ENCODE results near the gene ADAMTS4. TPM values are rescaled to one million over a fixed set of nuclear protein-coding genes. Genes with fewer than 3 reads are reported as not detected.
A peak's percentile ranks its signal among the peaks of the same experiment; 100 is the strongest.

ADAMTS4 gene
- total and polyA plus RNA-seq, 9 of the 15 experiments (the other 6 are each of a cell fraction or from before 2014, with no cell fraction given) = 0.07 to 3.7 (median 0.41) TPM

- TF ChIP-seq ZBTB40 (IDR thresholded peaks at IDR 0.05) (no peak), ZBTB40 (CRISPR knock-in tag; IDR thresholded peaks at IDR 0.05) (no peak), ZNF551 (CRISPR knock-in tag; IDR thresholded peaks at IDR 0.05) (no peak), ZNF77 (CRISPR knock-in tag; IDR thresholded peaks at IDR 0.05) (no peak), ZBED1 (IDR thresholded peaks at IDR 0.05) (no peak), ZNF175 (CRISPR knock-in tag; IDR thresholded peaks at IDR 0.05; ENCODE audit: low read depth) (peak; percentile 14; the same call in 1 of the 2 replicates), AFF4 (CRISPR knock-in tag; IDR thresholded peaks at IDR 0.05) (0 out of 2 replicates have a peak, but pooled peaks have one; percentile 2), NUFIP1 (IDR thresholded peaks at IDR 0.05; ENCODE audit: partially characterized antibody) (no peak), RFX5 (IDR thresholded peaks at IDR 0.05; ENCODE audit: low read depth, low read length) (no peak), MAX (CRISPR knock-in tag; IDR thresholded peaks at IDR 0.05) (no peak), MBD2 (IDR thresholded peaks at IDR 0.05; ENCODE audit: borderline replicate concordance, low read depth) (no peak), GTF2F1 (IDR thresholded peaks at IDR 0.05; ENCODE audit: low read depth, low read length) (no peak), ZBTB8A (IDR thresholded peaks at IDR 0.05; ENCODE audit: partially characterized antibody) (no peak), MIER1 (IDR thresholded peaks at IDR 0.05; ENCODE audit: low read depth) (no peak), RUNX1 (IDR thresholded peaks at IDR 0.05; ENCODE audit: low read depth) (no peak)
Observed at GRCh38 chr1:161200992-161201835, 2.4 kb upstream of the ADAMTS4 start (continued).
